NCI-H526 treated with DMSO at 0.1 percent for 48 hours (cell line): ENCODE measurements around the gene CD164L2.
A peak's percentile ranks its signal among the peaks of the same experiment; 100 is the strongest.

Experiments
- DNase-seq: peaks from one replicate; lab custom pipeline; 2025; lab: John Stamatoyannopoulos, UW

The CD164L2 gene

GRCh38 chr1:27363766-27364695 lies 19.1 kb downstream of the CD164L2 start:
- DNase-seq = no peak

- DNase-seq = no peak
Measured at GRCh38 chr1:27361553-27361952, 21.6 kb downstream of the CD164L2 start.

- DNase-seq = no peak
Measured at GRCh38 chr1:27361044-27361402, 22.1 kb downstream of the CD164L2 start.

- no peak for DNase-seq
Measured at GRCh38 chr1:27360159-27361043, 22.7 kb downstream of the CD164L2 start.

- DNase-seq = no peak
Measured at GRCh38 chr1:27359822-27360158, 23.3 kb downstream of the CD164L2 start.

GRCh38 chr1:27358928-27359313 lies 24.2 kb downstream of the CD164L2 start:
- DNase-seq = no peak

GRCh38 chr1:27358038-27358927 lies 24.9 kb downstream of the CD164L2 start:
- DNase-seq = no peak

- peak; percentile 54 for DNase-seq
Measured at GRCh38 chr1:27357281-27358037, 25.7 kb downstream of the CD164L2 start.

GRCh38 chr1:27356619-27357280 lies 26.4 kb downstream of the CD164L2 start:
- no peak for DNase-seq

- no peak for DNase-seq
Measured at GRCh38 chr1:27356277-27356618, 26.9 kb downstream of the CD164L2 start.

- DNase-seq = no peak
Measured at GRCh38 chr1:27355683-27356082, 27.4 kb downstream of the CD164L2 start.

- no peak for DNase-seq
Measured at GRCh38 chr1:27353629-27354028, 29.5 kb downstream of the CD164L2 start.

- no peak for DNase-seq
Measured at GRCh38 chr1:27353166-27353565, 30.0 kb downstream of the CD164L2 start.

GRCh38 chr1:27351541-27352107 lies 31.5 kb downstream of the CD164L2 start:
- DNase-seq = no peak

- DNase-seq = no peak
Measured at GRCh38 chr1:27350663-27351540, 32.2 kb downstream of the CD164L2 start.

- peak; percentile 60 for DNase-seq
Measured at GRCh38 chr1:27349784-27350662, 33.1 kb downstream of the CD164L2 start.

GRCh38 chr1:27348861-27349783 lies 34.0 kb downstream of the CD164L2 start:
- DNase-seq = peak; percentile 77
